ENCODE results near the gene POC1A. TPM values are rescaled to one million over a fixed set of nuclear protein-coding genes. Genes with fewer than 3 reads are reported as not detected.
"Not testable (repeated sequence)": the region's sequence is repeated elsewhere in the genome, so short reads cannot be mapped to it uniquely, and the experiment has no call there.

POC1A gene
- total and polyA plus RNA-seq, 7 donors: 0.66 to 15.8 (median 1.7) TPM

GRCh38 chr3:52046186-52046901 lies 107.9 kb downstream of the POC1A start:
- Histone ChIP-seq H3K27ac (peak overlapping the region; percentile 17 to 42 (median 31)), H3K4me3 (no peak overlapping the region), H3K4me1 (peaks cover 0 to 14% (median 4%) of the 10 kb centered on the region in 4 donors), H3K27me3 (no peaks in the 10 kb centered on the region), H3K9me3 (no peaks in the 10 kb centered on the region), H3K36me3 (peaks cover 7 to 28% (median 19%) of the 10 kb centered on the region in 4 donors)
- intact Hi-C loops (cut with DNase I): no loop called here
- no peak for TF ChIP-seq POLR2AphosphoS5 (IDR thresholded peaks at IDR 0.05)
- no peak for TF ChIP-seq CTCF (IDR thresholded peaks at IDR 0.05)
- no peak for TF ChIP-seq POLR2A (IDR thresholded peaks at IDR 0.05)
- no peak for TF ChIP-seq EP300 (IDR thresholded peaks at IDR 0.05)
- WGBS, 2 donors: 83 to 84% methylated on average over 12 of the region's 12 CpGs
- no peak for DNase-seq

- intact Hi-C loops (cut with DNase I): no loop called here
- peaks cover 0 to 15% (median 9%) of the 10 kb centered on the region in 4 donors for H3K36me3 ChIP-seq
- H3K9me3 ChIP-seq: no peaks in the 10 kb centered on the region
- H3K4me3 ChIP-seq: no peak overlapping the region
- 93 to 95% methylated on average over 18 of the region's 18 CpGs for WGBS, 2 donors
- DNase-seq: no peak
- no peak overlapping the region for H3K27ac ChIP-seq
- TF ChIP-seq POLR2A (IDR thresholded peaks at IDR 0.05) (no peak), POLR2AphosphoS5 (IDR thresholded peaks at IDR 0.05) (no peak), EP300 (IDR thresholded peaks at IDR 0.05) (no peak), CTCF (IDR thresholded peaks at IDR 0.05) (no peak)
- H3K4me1 ChIP-seq: peaks cover 0 to 14% (median 4%) of the 10 kb centered on the region in 4 donors
- H3K27me3 ChIP-seq: no peaks in the 10 kb centered on the region
These were observed 109.2 kb downstream of the POC1A start for GRCh38 chr3:52044869-52045619.

- Histone ChIP-seq H3K4me3 (no peak overlapping the region), H3K9me3 (no peaks in the 10 kb centered on the region), H3K4me1 (peaks cover 0 to 14% (median 4%) of the 10 kb centered on the region in 4 donors), H3K36me3 (peaks cover 0 to 6% (median 1%) of the 10 kb centered on the region in 4 donors), H3K27ac (no peak overlapping the region), H3K27me3 (no peaks in the 10 kb centered on the region)
- intact Hi-C loops (cut with DNase I): no loop called here
- no peak for DNase-seq
- WGBS, 2 donors: 84 to 85% methylated on average over 6 of the region's 6 CpGs
- TF ChIP-seq CTCF (IDR thresholded peaks at IDR 0.05) (no peak), EP300 (IDR thresholded peaks at IDR 0.05) (no peak), POLR2A (IDR thresholded peaks at IDR 0.05) (no peak), POLR2AphosphoS5 (IDR thresholded peaks at IDR 0.05) (no peak)
These were observed 110.5 kb downstream of the POC1A start for GRCh38 chr3:52043750-52044149.

GRCh38 chr3:52043039-52043438 lies 111.2 kb downstream of the POC1A start:
- H3K4me3 ChIP-seq; intact Hi-C loops (cut with DNase I); H3K27ac ChIP-seq; H3K9me3 ChIP-seq; H3K27me3 ChIP-seq; DNase-seq; H3K36me3 ChIP-seq: not testable (repeated sequence)
- peaks cover 0 to 14% (median 4%) of the 10 kb centered on the region in 4 donors for H3K4me1 ChIP-seq
- WGBS, 2 donors: 91 to 93% methylated on average over 1 of the region's 1 CpG

- DNase-seq: no peak
- H3K4me1 ChIP-seq: peaks cover 0 to 4% (median 0%) of the 10 kb centered on the region in 4 donors
- no peak for TF ChIP-seq EP300 (IDR thresholded peaks at IDR 0.05)
- TF ChIP-seq POLR2A (IDR thresholded peaks at IDR 0.05): no peak
- no peak for TF ChIP-seq POLR2AphosphoS5 (IDR thresholded peaks at IDR 0.05)
- TF ChIP-seq CTCF (IDR thresholded peaks at IDR 0.05): no peak
- intact Hi-C loops (cut with DNase I): no loop called here
- WGBS, 2 donors: 68 to 79% methylated on average over 10 of the region's 10 CpGs
- H3K27me3 ChIP-seq: no peaks in the 10 kb centered on the region
- H3K4me3 ChIP-seq: no peak overlapping the region
- H3K36me3 ChIP-seq: no peaks in the 10 kb centered on the region
- no peaks in the 10 kb centered on the region for H3K9me3 ChIP-seq
- no peak overlapping the region for H3K27ac ChIP-seq
These were observed 113.0 kb downstream of the POC1A start for GRCh38 chr3:52041118-52041731.
